PC-9 (cell line): ENCODE measurements around the gene USH2A. TPM values are rescaled to one million over a fixed set of nuclear protein-coding genes. Genes with fewer than 3 reads are reported as not detected.

Source experiments
- BruUV-seq: library from RNA; stranded (reverse); fragments of 400-500 nt; replicated peaks from 2 replicates; lab custom pipeline; 2021; lab: Mats Ljungman, UMichigan
- CTCF ChIA-PET: fragments of 300-600 bp; sonication (Branson Sonifier 250); formaldehyde crosslinking; loops from one replicate; lab custom pipeline; 2022; ENCODE audit warnings: antibody characterized with exemption; lab: Charles Lee
- POLR2A ChIA-PET: fragments of 300-600 bp; sonication (Branson Sonifier 250); formaldehyde crosslinking; loops from one replicate; lab custom pipeline; 2022; ENCODE audit warnings: antibody characterized with exemption; ENCODE audit not compliant: unreplicated experiment; lab: Charles Lee
- DNase-seq, 2 experiments: peaks; one replicate each; pipeline versions ENCODE4 v3.0.0 to v3.0.0-alpha.2; 2015 to 2022; ENCODE audit warnings: mixed read lengths in 1 of 2
- H2AFZ ChIP-seq: fragments of 200-600 bp; sonication (generic); 2 replicates; pipeline ENCODE4 v1.8.1; 2017; ENCODE audit warnings: antibody characterized with exemption
- H3F3A ChIP-seq: fragments of 200-600 bp; sonication (generic); 2 replicates; pipeline ENCODE4 v1.8.1; 2017; ENCODE audit warnings: antibody characterized with exemption, mild to moderate bottlenecking, low read depth; ENCODE audit not compliant: insufficient read depth
- H3K27ac ChIP-seq: fragments of 200-600 bp; sonication (generic); 2 replicates; pipeline ENCODE4 v1.6.1; 2016; ENCODE audit warnings: mixed run types
- H3K27me3 ChIP-seq: fragments of 200-600 bp; sonication (generic); 2 replicates; pipeline ENCODE4 v1.6.1; 2016; ENCODE audit warnings: low read depth, mixed run types; ENCODE audit not compliant: insufficient read depth
- H3K36me3 ChIP-seq: fragments of 200-600 bp; sonication (generic); 2 replicates; pipeline ENCODE4 v1.6.1; 2016; ENCODE audit warnings: low read depth, mixed run types
- H3K4me1 ChIP-seq: fragments of 200-600 bp; sonication (generic); replicated peaks from 2 replicates; pipeline ENCODE4 v1.6.1; 2016; ENCODE audit warnings: mixed run types; ENCODE audit not compliant: insufficient read depth
- H3K4me2 ChIP-seq: fragments of 200-600 bp; sonication (generic); 2 replicates; pipeline ENCODE4 v1.6.1; 2017; ENCODE audit warnings: mixed run types
- H3K4me3 ChIP-seq: fragments of 200-600 bp; sonication (generic); 2 replicates; pipeline ENCODE4 v1.6.1; 2016; ENCODE audit warnings: mixed run types
- H3K79me2 ChIP-seq: fragments of 200-600 bp; sonication (generic); 2 replicates; pipeline ENCODE4 v1.6.1; 2017; ENCODE audit warnings: low read depth, mixed run types
- H3K9me2 ChIP-seq: fragments of 200-600 bp; sonication (generic); 2 replicates; pipeline ENCODE4 v1.8.1; 2017; ENCODE audit warnings: mild to moderate bottlenecking; ENCODE audit not compliant: insufficient read depth
- H3K9me3 ChIP-seq: fragments of 200-600 bp; sonication (generic); 2 replicates; pipeline ENCODE4 v1.8.1; 2016; ENCODE audit warnings: low read depth; ENCODE audit not compliant: insufficient read depth
- H4K20me1 ChIP-seq: fragments of 200-600 bp; sonication (generic); 2 replicates; pipeline ENCODE4 v1.8.1; 2017; ENCODE audit not compliant: insufficient read depth
- CTCF ChIP-seq: fragments of 200-600 bp; sonication (generic); conservative IDR thresholded peaks from 2 replicates; pipeline ENCODE4 v1.6.1; 2017; ENCODE audit warnings: mixed run types, antibody characterized with exemption, mild to moderate bottlenecking, moderate library complexity
- EZH2 ChIP-seq: fragments of 200-600 bp; sonication (generic); IDR thresholded peaks from 2 replicates; pipeline ENCODE4 v1.8.0; 2017; ENCODE audit warnings: antibody characterized with exemption, low read depth
- intact Hi-C: fragments of 100-400 bp; cut with micrococcal nuclease; formaldehyde crosslinking; loops from one replicate; pipeline ENCODE4 v1.10.0; 2022; ENCODE audit not compliant: unreplicated experiment
- total RNA-seq: library from RNA; stranded (reverse); gene quantifications from 2 replicates; pipeline ENCODE4 v1.2.3, GENCODE V29; 2021

The USH2A gene
- total RNA-seq, 1 experiment from 2014 or later, result not detected

- H3K4me1 ChIP-seq, result no peaks in the 10 kb centered on the region; the same call in 1 of the 2 replicates
- no peaks in the 10 kb centered on the region for H3K9me3 ChIP-seq
- no peaks in the 10 kb centered on the region for H3K36me3 ChIP-seq
- intact Hi-C loops, result no loop called here
- no peak overlapping the region for H2AFZ ChIP-seq
- H3K27ac ChIP-seq, result no peak overlapping the region
- CTCF ChIA-PET, result no interaction called here
- no peaks in the 10 kb centered on the region for H3K9me2 ChIP-seq
- no peak for TF ChIP-seq EZH2
- TF ChIP-seq CTCF, result no peak
- no peaks in the 10 kb centered on the region for H3F3A ChIP-seq
- H3K4me3 ChIP-seq, result no peak overlapping the region
- no TSS peak for BruUV-seq
- H3K27me3 ChIP-seq, result no peaks in the 10 kb centered on the region
- H3K79me2 ChIP-seq, result no peaks in the 10 kb centered on the region
- no peak overlapping the region for H3K4me2 ChIP-seq
- no peaks in the 10 kb centered on the region for H4K20me1 ChIP-seq
- POLR2A ChIA-PET, result no interaction called here
- no peak for DNase-seq
Observed at GRCh38 chr1:215636258-215636965, 786.8 kb downstream of the USH2A start.

GRCh38 chr1:215635827-215636226 lies 787.4 kb downstream of the USH2A start:
- Histone ChIP-seq H3F3A (no peaks in the 10 kb centered on the region), H4K20me1 (no peaks in the 10 kb centered on the region), H3K4me3 (no peak overlapping the region), H3K4me1 (no peaks in the 10 kb centered on the region; the same call in 1 of the 2 replicates), H3K79me2 (no peaks in the 10 kb centered on the region), H3K9me3 (no peaks in the 10 kb centered on the region), H2AFZ (no peak overlapping the region), H3K27me3 (no peaks in the 10 kb centered on the region), H3K4me2 (no peak overlapping the region), H3K9me2 (no peaks in the 10 kb centered on the region), H3K36me3 (no peaks in the 10 kb centered on the region), H3K27ac (no peak overlapping the region)
- ChIA-PET CTCF (no interaction called here), POLR2A (no interaction called here)
- intact Hi-C loops, result no loop called here
- DNase-seq, result no peak
- TF ChIP-seq EZH2, result no peak
- no peak for TF ChIP-seq CTCF
- BruUV-seq, result no TSS peak

GRCh38 chr1:215631489-215631888 lies 791.8 kb downstream of the USH2A start:
- H3K4me2 ChIP-seq, result no peak overlapping the region
- POLR2A ChIA-PET, result no interaction called here
- no TSS peak for BruUV-seq

More at GRCh38 chr1:215631489-215631888, 791.8 kb downstream of the USH2A start:
- Histone ChIP-seq H4K20me1 (no peaks in the 10 kb centered on the region), H3K4me3 (no peak overlapping the region), H3K27ac (no peak overlapping the region), H3K4me1 (no peaks in the 10 kb centered on the region; the same call in 1 of the 2 replicates), H2AFZ (no peak overlapping the region), H3K9me2 (no peaks in the 10 kb centered on the region), H3F3A (0 out of 2 replicates have a peak, but pooled peaks cover 5% of the 10 kb centered on the region), H3K36me3 (no peaks in the 10 kb centered on the region), H3K27me3 (no peaks in the 10 kb centered on the region), H3K79me2 (no peaks in the 10 kb centered on the region), H3K9me3 (no peaks in the 10 kb centered on the region)
- TF ChIP-seq CTCF, result no peak
- TF ChIP-seq EZH2, result no peak
- CTCF ChIA-PET, result no interaction called here
- intact Hi-C loops, result no loop called here
- peak in 1 of 2 experiments; percentile 55 for DNase-seq
